Measurements from ENCODE around the gene COBL. TPM values are rescaled to one million over a fixed set of nuclear protein-coding genes. Genes with fewer than 3 reads are reported as not detected.

COBL gene
- total and polyA plus RNA-seq, 10 of the 15 experiments (the other 5 are each of a cell fraction or from before 2014, with no cell fraction given) = 0.21 TPM; not detected in 9

GRCh38 chr7:51103718-51104117 lies 212.9 kb downstream of the COBL start (continued):
- TF ChIP-seq, protein P1, sequence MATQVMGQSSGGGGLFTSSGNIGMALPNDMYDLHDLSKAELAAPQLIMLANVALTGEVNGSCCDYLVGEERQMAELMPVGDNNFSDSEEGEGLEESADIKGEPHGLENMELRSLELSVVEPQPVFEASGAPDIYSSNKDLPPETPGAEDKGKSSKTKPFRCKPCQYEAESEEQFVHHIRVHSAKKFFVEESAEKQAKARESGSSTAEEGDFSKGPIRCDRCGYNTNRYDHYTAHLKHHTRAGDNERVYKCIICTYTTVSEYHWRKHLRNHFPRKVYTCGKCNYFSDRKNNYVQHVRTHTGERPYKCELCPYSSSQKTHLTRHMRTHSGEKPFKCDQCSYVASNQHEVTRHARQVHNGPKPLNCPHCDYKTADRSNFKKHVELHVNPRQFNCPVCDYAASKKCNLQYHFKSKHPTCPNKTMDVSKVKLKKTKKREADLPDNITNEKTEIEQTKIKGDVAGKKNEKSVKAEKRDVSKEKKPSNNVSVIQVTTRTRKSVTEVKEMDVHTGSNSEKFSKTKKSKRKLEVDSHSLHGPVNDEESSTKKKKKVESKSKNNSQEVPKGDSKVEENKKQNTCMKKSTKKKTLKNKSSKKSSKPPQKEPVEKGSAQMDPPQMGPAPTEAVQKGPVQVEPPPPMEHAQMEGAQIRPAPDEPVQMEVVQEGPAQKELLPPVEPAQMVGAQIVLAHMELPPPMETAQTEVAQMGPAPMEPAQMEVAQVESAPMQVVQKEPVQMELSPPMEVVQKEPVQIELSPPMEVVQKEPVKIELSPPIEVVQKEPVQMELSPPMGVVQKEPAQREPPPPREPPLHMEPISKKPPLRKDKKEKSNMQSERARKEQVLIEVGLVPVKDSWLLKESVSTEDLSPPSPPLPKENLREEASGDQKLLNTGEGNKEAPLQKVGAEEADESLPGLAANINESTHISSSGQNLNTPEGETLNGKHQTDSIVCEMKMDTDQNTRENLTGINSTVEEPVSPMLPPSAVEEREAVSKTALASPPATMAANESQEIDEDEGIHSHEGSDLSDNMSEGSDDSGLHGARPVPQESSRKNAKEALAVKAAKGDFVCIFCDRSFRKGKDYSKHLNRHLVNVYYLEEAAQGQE (IDR thresholded peaks at IDR 0.05; ENCODE audit: low read depth, low read length) = no peak
- TF ChIP-seq BCL3 (IDR thresholded peaks at IDR 0.05; ENCODE audit: borderline replicate concordance, insufficient read depth, low read depth, low read length, poor library complexity, severe bottlenecking) (no peak), PAX5 (IDR thresholded peaks at IDR 0.05; ENCODE audit: borderline replicate concordance, low read depth, low read length) (no peak), SUPT20H (IDR thresholded peaks at IDR 0.05; ENCODE audit: borderline replicate concordance, control insufficient read depth, low read depth, low read length) (no peak), MYB (IDR thresholded peaks at IDR 0.05; ENCODE audit: borderline replicate concordance, low read depth, low read length) (no peak), CBFB (IDR thresholded peaks at IDR 0.05; ENCODE audit: low read depth) (no peak)
- TF ChIP-seq, protein P2, sequence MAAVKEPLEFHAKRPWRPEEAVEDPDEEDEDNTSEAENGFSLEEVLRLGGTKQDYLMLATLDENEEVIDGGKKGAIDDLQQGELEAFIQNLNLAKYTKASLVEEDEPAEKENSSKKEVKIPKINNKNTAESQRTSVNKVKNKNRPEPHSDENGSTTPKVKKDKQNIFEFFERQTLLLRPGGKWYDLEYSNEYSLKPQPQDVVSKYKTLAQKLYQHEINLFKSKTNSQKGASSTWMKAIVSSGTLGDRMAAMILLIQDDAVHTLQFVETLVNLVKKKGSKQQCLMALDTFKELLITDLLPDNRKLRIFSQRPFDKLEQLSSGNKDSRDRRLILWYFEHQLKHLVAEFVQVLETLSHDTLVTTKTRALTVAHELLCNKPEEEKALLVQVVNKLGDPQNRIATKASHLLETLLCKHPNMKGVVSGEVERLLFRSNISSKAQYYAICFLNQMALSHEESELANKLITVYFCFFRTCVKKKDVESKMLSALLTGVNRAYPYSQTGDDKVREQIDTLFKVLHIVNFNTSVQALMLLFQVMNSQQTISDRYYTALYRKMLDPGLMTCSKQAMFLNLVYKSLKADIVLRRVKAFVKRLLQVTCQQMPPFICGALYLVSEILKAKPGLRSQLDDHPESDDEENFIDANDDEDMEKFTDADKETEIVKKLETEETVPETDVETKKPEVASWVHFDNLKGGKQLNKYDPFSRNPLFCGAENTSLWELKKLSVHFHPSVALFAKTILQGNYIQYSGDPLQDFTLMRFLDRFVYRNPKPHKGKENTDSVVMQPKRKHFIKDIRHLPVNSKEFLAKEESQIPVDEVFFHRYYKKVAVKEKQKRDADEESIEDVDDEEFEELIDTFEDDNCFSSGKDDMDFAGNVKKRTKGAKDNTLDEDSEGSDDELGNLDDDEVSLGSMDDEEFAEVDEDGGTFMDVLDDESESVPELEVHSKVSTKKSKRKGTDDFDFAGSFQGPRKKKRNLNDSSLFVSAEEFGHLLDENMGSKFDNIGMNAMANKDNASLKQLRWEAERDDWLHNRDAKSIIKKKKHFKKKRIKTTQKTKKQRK (IDR thresholded peaks at IDR 0.05; ENCODE audit: low read depth, low read length) = no peak
- TF ChIP-seq, protein P3, sequence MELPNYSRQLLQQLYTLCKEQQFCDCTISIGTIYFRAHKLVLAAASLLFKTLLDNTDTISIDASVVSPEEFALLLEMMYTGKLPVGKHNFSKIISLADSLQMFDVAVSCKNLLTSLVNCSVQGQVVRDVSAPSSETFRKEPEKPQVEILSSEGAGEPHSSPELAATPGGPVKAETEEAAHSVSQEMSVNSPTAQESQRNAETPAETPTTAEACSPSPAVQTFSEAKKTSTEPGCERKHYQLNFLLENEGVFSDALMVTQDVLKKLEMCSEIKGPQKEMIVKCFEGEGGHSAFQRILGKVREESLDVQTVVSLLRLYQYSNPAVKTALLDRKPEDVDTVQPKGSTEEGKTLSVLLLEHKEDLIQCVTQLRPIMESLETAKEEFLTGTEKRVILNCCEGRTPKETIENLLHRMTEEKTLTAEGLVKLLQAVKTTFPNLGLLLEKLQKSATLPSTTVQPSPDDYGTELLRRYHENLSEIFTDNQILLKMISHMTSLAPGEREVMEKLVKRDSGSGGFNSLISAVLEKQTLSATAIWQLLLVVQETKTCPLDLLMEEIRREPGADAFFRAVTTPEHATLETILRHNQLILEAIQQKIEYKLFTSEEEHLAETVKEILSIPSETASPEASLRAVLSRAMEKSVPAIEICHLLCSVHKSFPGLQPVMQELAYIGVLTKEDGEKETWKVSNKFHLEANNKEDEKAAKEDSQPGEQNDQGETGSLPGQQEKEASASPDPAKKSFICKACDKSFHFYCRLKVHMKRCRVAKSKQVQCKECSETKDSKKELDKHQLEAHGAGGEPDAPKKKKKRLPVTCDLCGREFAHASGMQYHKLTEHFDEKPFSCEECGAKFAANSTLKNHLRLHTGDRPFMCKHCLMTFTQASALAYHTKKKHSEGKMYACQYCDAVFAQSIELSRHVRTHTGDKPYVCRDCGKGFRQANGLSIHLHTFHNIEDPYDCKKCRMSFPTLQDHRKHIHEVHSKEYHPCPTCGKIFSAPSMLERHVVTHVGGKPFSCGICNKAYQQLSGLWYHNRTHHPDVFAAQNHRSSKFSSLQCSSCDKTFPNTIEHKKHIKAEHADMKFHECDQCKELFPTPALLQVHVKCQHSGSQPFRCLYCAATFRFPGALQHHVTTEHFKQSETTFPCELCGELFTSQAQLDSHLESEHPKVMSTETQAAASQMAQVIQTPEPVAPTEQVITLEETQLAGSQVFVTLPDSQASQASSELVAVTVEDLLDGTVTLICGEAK (IDR thresholded peaks at IDR 0.05; ENCODE audit: borderline replicate concordance) = no peak

All from GM12878 (cell line).